WTC11 (cell line): ENCODE results near the gene JSRP1. TPM values are rescaled to one million over a fixed set of nuclear protein-coding genes. Genes with fewer than 3 reads are reported as not detected.

Experiments used
- ATAC-seq: fragments of 200-7000 bp; cut with Tn5 transposase; 2 replicates; pipeline ENCODE4 v1.10.0; 2021; ENCODE audit warnings: mild to moderate bottlenecking, moderate library complexity
- CTCF ChIA-PET: fragments of 300-600 bp; sonication (Branson Sonifier 250); formaldehyde crosslinking; loops from one replicate; lab custom pipeline; 2021; ENCODE audit warnings: antibody characterized with exemption; lab: Charles Lee
- POLR2A ChIA-PET: fragments of 350-600 bp; sonication (Branson Sonifier 250); formaldehyde crosslinking; loops from one replicate; lab custom pipeline; 2021; ENCODE audit warnings: antibody characterized with exemption; lab: Charles Lee
- DNase-seq: peaks from one replicate; pipeline ENCODE4 v3.0.0; 2021; ENCODE audit warnings: low spot score
- H3K27ac Mint-ChIP-seq: 2 replicates; pipeline ENCODE4 v1.8.0; 2021; ENCODE audit warnings: mixed read lengths
- H3K27me3 Mint-ChIP-seq: 2 replicates; pipeline ENCODE4 v1.8.0; 2021; ENCODE audit warnings: low read depth, mild to moderate bottlenecking, moderate library complexity, mixed read lengths
- H3K36me3 Mint-ChIP-seq: 2 replicates; pipeline ENCODE4 v1.8.0; 2021; ENCODE audit warnings: mixed read lengths
- H3K4me1 Mint-ChIP-seq: 2 replicates; pipeline ENCODE4 v1.8.0; 2022; ENCODE audit warnings: mixed read lengths
- H3K4me3 Mint-ChIP-seq: 2 replicates; pipeline ENCODE4 v1.8.0; 2021; ENCODE audit warnings: mild to moderate bottlenecking, moderate library complexity, mixed read lengths
- H3K9me3 Mint-ChIP-seq: 2 replicates; pipeline ENCODE4 v1.8.0; 2021; ENCODE audit warnings: mixed read lengths
- ATF2 ChIP-seq: sonication (generic); formaldehyde crosslinking; IDR thresholded peaks from 2 replicates; pipeline ENCODE4 v1.8.1; 2022; ENCODE audit warnings: low read depth, missing genetic modification reagents, borderline replicate concordance
- E2F4 ChIP-seq: sonication (generic); formaldehyde crosslinking; IDR thresholded peaks from 2 replicates; pipeline ENCODE4 v1.8.1; 2022; ENCODE audit warnings: low read depth, mild to moderate bottlenecking, moderate library complexity, missing genetic modification reagents, borderline replicate concordance
- EMX1 ChIP-seq: fragments of 250-450 bp; sonication (Bioruptor Pico); IDR thresholded peaks from 2 replicates; pipeline ENCODE4 v1.8.0; 2021; ENCODE audit warnings: mild to moderate bottlenecking
- IRF1 ChIP-seq: sonication (generic); formaldehyde crosslinking; IDR thresholded peaks from 2 replicates; pipeline ENCODE4 v1.8.0; 2023; ENCODE audit warnings: missing genetic modification reagents
- JAZF1 ChIP-seq: fragments of 250-450 bp; sonication (Bioruptor Pico); IDR thresholded peaks from 2 replicates; pipeline ENCODE4 v1.9.0; 2021; ENCODE audit warnings: moderate library complexity, mild to moderate bottlenecking, inconsistent platforms
- KAT7 ChIP-seq: sonication (generic); formaldehyde crosslinking; IDR thresholded peaks from 2 replicates; pipeline ENCODE4 v1.8.1; 2023; ENCODE audit warnings: missing genetic modification reagents, mild to moderate bottlenecking, borderline replicate concordance
- MAX ChIP-seq: sonication (generic); formaldehyde crosslinking; IDR thresholded peaks from 2 replicates; pipeline ENCODE4 v1.8.0; 2022; ENCODE audit warnings: mild to moderate bottlenecking, missing genetic modification reagents
- MLX ChIP-seq: sonication (generic); formaldehyde crosslinking; IDR thresholded peaks from 2 replicates; pipeline ENCODE4 v1.8.1; 2023; ENCODE audit warnings: mild to moderate bottlenecking, missing genetic modification reagents, moderate library complexity
- NFYB ChIP-seq: sonication (generic); formaldehyde crosslinking; conservative IDR thresholded peaks from 2 replicates; pipeline ENCODE4 v1.8.0; 2022; ENCODE audit warnings: low read depth, missing genetic modification reagents
- OVOL2 ChIP-seq: fragments of 250-450 bp; sonication (Bioruptor Pico); IDR thresholded peaks from 2 replicates; pipeline ENCODE4 v1.9.0; 2021; ENCODE audit warnings: mild to moderate bottlenecking, borderline replicate concordance
- SOX15 ChIP-seq: fragments of 250-450 bp; sonication (Bioruptor Pico); IDR thresholded peaks from 2 replicates; pipeline ENCODE4 v1.9.0; 2021; ENCODE audit warnings: mild to moderate bottlenecking
- TEAD4 ChIP-seq: sonication (generic); formaldehyde crosslinking; IDR thresholded peaks from 2 replicates; pipeline ENCODE4 v1.8.0; 2022; ENCODE audit warnings: mild to moderate bottlenecking, missing genetic modification reagents
- TP53 ChIP-seq: sonication (generic); formaldehyde crosslinking; IDR thresholded peaks from 2 replicates; pipeline ENCODE4 v1.8.1; 2023; ENCODE audit warnings: mild to moderate bottlenecking, missing genetic modification reagents
- USF1 ChIP-seq: sonication (generic); formaldehyde crosslinking; IDR thresholded peaks from 2 replicates; pipeline ENCODE4 v1.8.0; 2022; ENCODE audit warnings: mild to moderate bottlenecking, missing genetic modification reagents
- USF2 ChIP-seq: sonication (generic); formaldehyde crosslinking; IDR thresholded peaks from 2 replicates; pipeline ENCODE4 v1.8.1; 2023; ENCODE audit warnings: mild to moderate bottlenecking, missing genetic modification reagents, moderate library complexity
- ZNF121 ChIP-seq: sonication (generic); formaldehyde crosslinking; IDR thresholded peaks from 2 replicates; pipeline ENCODE4 v1.8.0; 2023; ENCODE audit warnings: missing genetic modification reagents
- ZNF138 ChIP-seq: sonication (generic); formaldehyde crosslinking; conservative IDR thresholded peaks from 2 replicates; pipeline ENCODE4 v1.8.1; 2022; ENCODE audit warnings: mild to moderate bottlenecking, moderate library complexity, missing genetic modification reagents
- ZNF263 ChIP-seq: sonication (generic); formaldehyde crosslinking; IDR thresholded peaks from 2 replicates; pipeline ENCODE4 v1.8.1; 2022; ENCODE audit warnings: low read depth, mild to moderate bottlenecking, moderate library complexity, missing genetic modification reagents
- ZNF317 ChIP-seq: sonication (generic); formaldehyde crosslinking; IDR thresholded peaks from 2 replicates; pipeline ENCODE4 v1.8.1; 2023; ENCODE audit warnings: low read depth, mild to moderate bottlenecking, moderate library complexity, missing genetic modification reagents, borderline replicate concordance
- ZNF396 ChIP-seq: fragments of 250-450 bp; sonication (Bioruptor Pico); IDR thresholded peaks from 2 replicates; pipeline ENCODE4 v1.8.0; 2021; ENCODE audit warnings: mild to moderate bottlenecking, moderate library complexity, borderline replicate concordance
- total RNA-seq: library from RNA; stranded (reverse); gene quantifications from 3 replicates; pipeline ENCODE4 v1.2.3, GENCODE V29; 2021

Gene JSRP1
- total RNA-seq, 1 experiment from 2014 or later: 0.33 TPM

- TF ChIP-seq USF2 (CRISPR knock-in tag): no peak
- TF ChIP-seq E2F4 (CRISPR knock-in tag): no peak
- TF ChIP-seq TP53: no peak
- TF ChIP-seq OVOL2 (CRISPR knock-in tag): no peak
- TF ChIP-seq TEAD4: no peak
- TF ChIP-seq MLX (CRISPR knock-in tag): no peak
- TF ChIP-seq ZNF138 (CRISPR knock-in tag): no peak
- TF ChIP-seq EMX1 (CRISPR knock-in tag): no peak
- TF ChIP-seq ZNF317 (CRISPR knock-in tag): no peak
- TF ChIP-seq JAZF1 (CRISPR knock-in tag): no peak
- TF ChIP-seq SOX15 (CRISPR knock-in tag): no peak
- TF ChIP-seq KAT7 (CRISPR knock-in tag): no peak
- no peak for TF ChIP-seq ATF2 (CRISPR knock-in tag)
- no peak for TF ChIP-seq ZNF263
- no peak for TF ChIP-seq ZNF121
- TF ChIP-seq NFYB (CRISPR knock-in tag): no peak
These were observed 17.0 kb downstream of the JSRP1 start for GRCh38 chr19:2239173-2239572.

GRCh38 chr19:2237869-2238153 is 18.4 kb downstream of the JSRP1 start:
- H3K4me1 Mint-ChIP-seq: peaks cover 42% of the 10 kb centered on the region
- H3K36me3 Mint-ChIP-seq: peaks cover 19% of the 10 kb centered on the region
- peak overlapping the region; percentile 93 for H3K4me3 Mint-ChIP-seq
- DNase-seq: no peak
- H3K27ac Mint-ChIP-seq: peak overlapping the region; percentile 99
- no peaks in the 10 kb centered on the region for H3K9me3 Mint-ChIP-seq
- no peak for TF ChIP-seq USF1 (CRISPR knock-in tag)
- TF ChIP-seq IRF1 (CRISPR knock-in tag): no peak
- no peak for TF ChIP-seq ZNF396 (CRISPR knock-in tag)
- no peak for TF ChIP-seq MAX (CRISPR knock-in tag)
- POLR2A ChIA-PET: no interaction called here
- ATAC-seq: no peak
- peaks cover 5% of the 10 kb centered on the region; the same call in 1 of the 2 replicates for H3K27me3 Mint-ChIP-seq
- CTCF ChIA-PET: interaction anchor here (0.6 to 4.7 kb wide), 7 partner anchors 13 to 82 kb away, joined by 3 to 65 read pairs (median 12); partner anchors contain the start of gene AMH

More at GRCh38 chr19:2239173-2239572, 17.0 kb downstream of the JSRP1 start:
- peak overlapping the region; percentile 93 for H3K4me3 Mint-ChIP-seq
- ChIA-PET CTCF (interaction anchor here (0.6 to 4.7 kb wide), 10 partner anchors 12 to 102 kb away, joined by 4 to 65 read pairs (median 8); partner anchors contain the start of gene AMH), POLR2A (interaction anchor here (0.6 to 1.5 kb wide), 7 partner anchors 14 to 730 kb away, joined by 3 to 4 read pairs (median 3); no protein-coding TSS in a partner anchor)
- peak overlapping the region; percentile 89 for H3K27ac Mint-ChIP-seq
- no peaks in the 10 kb centered on the region for H3K9me3 Mint-ChIP-seq
- peaks cover 5% of the 10 kb centered on the region; the same call in 1 of the 2 replicates for H3K27me3 Mint-ChIP-seq
- peaks cover 42% of the 10 kb centered on the region for H3K4me1 Mint-ChIP-seq
- no peak for ATAC-seq
- DNase-seq: no peak
- H3K36me3 Mint-ChIP-seq: peaks cover 17% of the 10 kb centered on the region
